Measurements from ENCODE around the gene GALM. TPM values are rescaled to one million over a fixed set of nuclear protein-coding genes. Genes with fewer than 3 reads are reported as not detected.

Gene GALM
- total RNA-seq, 1 donor from 2014 or later = 2.9 TPM

DNA sequence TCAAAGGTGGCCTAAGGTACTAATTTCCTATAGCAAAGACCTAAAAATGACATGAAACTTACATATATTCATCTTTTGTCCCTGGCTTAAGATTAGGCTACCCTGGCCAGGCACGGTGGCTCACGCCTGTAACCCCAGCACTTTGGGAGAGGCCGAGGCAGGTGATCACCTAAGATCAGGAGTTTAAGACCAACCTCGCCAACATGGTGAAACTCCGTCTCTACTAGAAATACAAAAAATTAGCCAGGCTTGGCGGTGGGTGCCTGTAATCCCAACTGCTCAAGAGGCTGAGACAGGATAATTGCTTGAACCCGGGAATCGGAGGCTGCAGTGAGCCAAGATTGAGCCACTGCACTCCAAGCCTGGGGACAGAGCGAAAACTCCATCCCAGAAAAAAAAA, 79.4 kb downstream of the GALM start:
- H3K36me3 Mint-ChIP-seq (ENCODE audit: unreplicated experiment) = peaks cover 49% of the 10 kb centered on the region
- H3K4me3 Mint-ChIP-seq (ENCODE audit: unreplicated experiment) = no peak overlapping the region
- no peaks in the 10 kb centered on the region for H3K9me3 Mint-ChIP-seq (ENCODE audit: unreplicated experiment)
- peaks cover 30% of the 10 kb centered on the region for H3K4me1 Mint-ChIP-seq (ENCODE audit: unreplicated experiment)
- no peak for DNase-seq (ENCODE audit: extremely low spot score, unreplicated experiment)
- no peaks in the 10 kb centered on the region for H3K27me3 Mint-ChIP-seq (ENCODE audit: unreplicated experiment)
- H3K27ac Mint-ChIP-seq (ENCODE audit: unreplicated experiment) = no peak overlapping the region
- TF ChIP-seq, protein P1, sequence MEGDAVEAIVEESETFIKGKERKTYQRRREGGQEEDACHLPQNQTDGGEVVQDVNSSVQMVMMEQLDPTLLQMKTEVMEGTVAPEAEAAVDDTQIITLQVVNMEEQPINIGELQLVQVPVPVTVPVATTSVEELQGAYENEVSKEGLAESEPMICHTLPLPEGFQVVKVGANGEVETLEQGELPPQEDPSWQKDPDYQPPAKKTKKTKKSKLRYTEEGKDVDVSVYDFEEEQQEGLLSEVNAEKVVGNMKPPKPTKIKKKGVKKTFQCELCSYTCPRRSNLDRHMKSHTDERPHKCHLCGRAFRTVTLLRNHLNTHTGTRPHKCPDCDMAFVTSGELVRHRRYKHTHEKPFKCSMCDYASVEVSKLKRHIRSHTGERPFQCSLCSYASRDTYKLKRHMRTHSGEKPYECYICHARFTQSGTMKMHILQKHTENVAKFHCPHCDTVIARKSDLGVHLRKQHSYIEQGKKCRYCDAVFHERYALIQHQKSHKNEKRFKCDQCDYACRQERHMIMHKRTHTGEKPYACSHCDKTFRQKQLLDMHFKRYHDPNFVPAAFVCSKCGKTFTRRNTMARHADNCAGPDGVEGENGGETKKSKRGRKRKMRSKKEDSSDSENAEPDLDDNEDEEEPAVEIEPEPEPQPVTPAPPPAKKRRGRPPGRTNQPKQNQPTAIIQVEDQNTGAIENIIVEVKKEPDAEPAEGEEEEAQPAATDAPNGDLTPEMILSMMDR (IDR thresholded peaks at IDR 0.05) = no peak

DNA sequence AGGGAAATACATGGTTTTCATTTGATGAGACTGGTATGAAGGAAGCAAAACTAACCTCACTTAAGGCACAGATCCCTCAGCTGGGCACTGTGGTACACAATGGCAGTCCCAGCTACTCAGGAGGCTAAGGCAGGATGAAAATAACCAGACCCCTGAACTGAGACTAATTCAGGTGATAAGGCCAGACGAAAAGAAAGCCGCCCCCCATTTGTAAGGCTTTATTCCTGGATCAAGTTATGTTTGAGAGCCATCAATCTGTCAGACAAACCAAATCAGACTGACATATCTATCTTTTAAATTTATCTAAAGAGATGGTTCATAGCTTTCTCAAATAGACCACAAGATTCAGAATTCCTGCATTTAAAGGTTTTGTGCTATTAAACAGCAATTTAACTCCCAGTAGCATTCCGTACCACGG, 81.1 kb downstream of the GALM start:
- Mint-ChIP-seq H3K27ac (ENCODE audit: unreplicated experiment) (peak overlapping the region; percentile 38), H3K36me3 (ENCODE audit: unreplicated experiment) (peaks cover 49% of the 10 kb centered on the region), H3K9me3 (ENCODE audit: unreplicated experiment) (no peaks in the 10 kb centered on the region), H3K27me3 (ENCODE audit: unreplicated experiment) (no peaks in the 10 kb centered on the region), H3K4me1 (ENCODE audit: unreplicated experiment) (peaks cover 31% of the 10 kb centered on the region), H3K4me3 (ENCODE audit: unreplicated experiment) (no peak overlapping the region)
- DNase-seq (ENCODE audit: extremely low spot score, unreplicated experiment) = no peak
- TF ChIP-seq, protein P1 (IDR thresholded peaks at IDR 0.05) = no peak

DNA sequence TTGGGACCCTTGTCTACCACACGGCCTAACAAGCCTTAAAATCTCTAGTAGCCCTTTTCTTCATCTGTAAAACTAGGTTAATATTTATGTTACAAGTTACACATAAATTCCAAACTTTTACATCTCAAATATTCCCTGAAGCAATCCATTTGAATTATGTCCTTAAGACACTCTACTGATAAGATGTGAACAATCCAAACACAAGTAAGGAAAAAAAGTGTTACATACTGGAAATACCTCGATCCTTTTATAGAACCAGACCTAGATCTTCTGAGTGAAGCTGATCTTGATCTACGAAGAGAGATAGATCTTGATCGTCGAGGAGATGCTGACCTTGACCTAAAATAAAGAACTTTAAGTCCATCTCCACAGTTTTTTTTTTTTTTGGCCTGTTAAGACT, 81.9 kb downstream of the GALM start:
- Mint-ChIP-seq H3K4me1 (ENCODE audit: unreplicated experiment) (peaks cover 33% of the 10 kb centered on the region), H3K27me3 (ENCODE audit: unreplicated experiment) (no peaks in the 10 kb centered on the region), H3K9me3 (ENCODE audit: unreplicated experiment) (no peaks in the 10 kb centered on the region), H3K36me3 (ENCODE audit: unreplicated experiment) (peaks cover 49% of the 10 kb centered on the region), H3K27ac (ENCODE audit: unreplicated experiment) (peak overlapping the region; percentile 38), H3K4me3 (ENCODE audit: unreplicated experiment) (no peak overlapping the region)
- TF ChIP-seq, protein P1 (IDR thresholded peaks at IDR 0.05) = no peak
- DNase-seq (ENCODE audit: extremely low spot score, unreplicated experiment) = no peak

- H3K9me3 Mint-ChIP-seq (ENCODE audit: unreplicated experiment) = no peaks in the 10 kb centered on the region
- no peak overlapping the region for H3K4me3 Mint-ChIP-seq (ENCODE audit: unreplicated experiment)
- DNase-seq (ENCODE audit: extremely low spot score, unreplicated experiment) = no peak
- TF ChIP-seq, protein P1 (IDR thresholded peaks at IDR 0.05) = no peak
- peaks cover 33% of the 10 kb centered on the region for H3K4me1 Mint-ChIP-seq (ENCODE audit: unreplicated experiment)
- peak overlapping the region; percentile 38 for H3K27ac Mint-ChIP-seq (ENCODE audit: unreplicated experiment)
- H3K36me3 Mint-ChIP-seq (ENCODE audit: unreplicated experiment) = peaks cover 49% of the 10 kb centered on the region
- no peaks in the 10 kb centered on the region for H3K27me3 Mint-ChIP-seq (ENCODE audit: unreplicated experiment)
These were observed 82.5 kb downstream of the GALM start for GRCh38 chr2:38748391-38748790.

DNA sequence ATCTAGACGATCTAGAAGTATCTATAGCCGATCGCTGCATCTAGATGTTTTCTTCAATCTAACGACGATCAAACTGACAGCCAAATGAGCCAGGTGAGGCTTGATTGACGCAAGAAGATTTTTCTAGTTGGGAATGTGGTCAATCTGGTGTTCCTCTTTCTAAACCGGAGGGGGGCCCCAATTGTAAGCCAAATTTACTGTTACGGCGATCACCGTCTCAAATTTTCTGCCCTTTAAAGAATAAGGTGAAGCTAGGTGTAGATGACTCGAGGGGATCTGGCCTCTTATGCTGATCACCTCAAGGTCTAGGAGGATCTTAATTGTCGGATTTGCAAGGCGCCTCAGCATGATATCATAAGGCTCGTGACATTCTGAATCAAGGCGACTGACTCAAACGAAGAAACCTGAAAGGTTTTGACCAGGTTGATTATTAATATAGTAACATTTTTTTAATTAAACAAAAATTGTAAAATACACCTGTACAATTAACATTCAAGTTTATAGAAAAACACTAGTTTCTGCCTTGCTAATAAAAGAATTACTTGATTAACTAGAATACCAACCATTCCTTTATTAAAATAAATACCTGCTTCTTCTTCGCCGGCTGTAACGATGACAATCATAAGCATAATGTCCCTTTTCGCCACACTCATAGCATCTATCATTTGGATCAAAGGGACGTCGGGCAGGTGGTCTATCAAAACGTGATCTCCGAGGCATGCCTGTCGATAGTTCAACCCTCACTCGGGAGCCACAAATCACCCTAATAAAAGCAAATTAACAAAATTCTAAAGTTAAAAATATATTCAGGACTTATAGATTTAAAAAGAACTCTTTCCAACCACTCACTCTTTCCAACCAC, 83.3 kb downstream of the GALM start:
- H3K9me3 Mint-ChIP-seq (ENCODE audit: unreplicated experiment) = no peaks in the 10 kb centered on the region
- H3K27ac Mint-ChIP-seq (ENCODE audit: unreplicated experiment) = peak overlapping the region; percentile 52
- peak overlapping the region; percentile 99 for H3K4me3 Mint-ChIP-seq (ENCODE audit: unreplicated experiment)
- H3K27me3 Mint-ChIP-seq (ENCODE audit: unreplicated experiment) = no peaks in the 10 kb centered on the region
- no peak for DNase-seq (ENCODE audit: extremely low spot score, unreplicated experiment)
- peaks cover 33% of the 10 kb centered on the region for H3K4me1 Mint-ChIP-seq (ENCODE audit: unreplicated experiment)
- peaks cover 42% of the 10 kb centered on the region for H3K36me3 Mint-ChIP-seq (ENCODE audit: unreplicated experiment)
- TF ChIP-seq, protein P1 (IDR thresholded peaks at IDR 0.05) = no peak

Measured in osteocyte (in vitro differentiated cells).